GM12872 (cell line): ENCODE data around the gene RXRB.

Experiments
- CTCF ChIP-seq: IDR thresholded peaks from 3 replicates; pipeline ENCODE4 v1.5.1; 2011; ENCODE audit warnings: low read depth, mild to moderate bottlenecking, low read length, moderate library complexity; ENCODE audit not compliant: insufficient read depth

Gene RXRB

GRCh38 chr6:33216117-33216649 lies 15.7 kb upstream of the RXRB start:
- no peak for TF ChIP-seq CTCF

GRCh38 chr6:33215271-33216116 lies 15.0 kb upstream of the RXRB start:
- TF ChIP-seq CTCF = no peak

GRCh38 chr6:33213989-33214335 lies 13.5 kb upstream of the RXRB start:
- no peak for TF ChIP-seq CTCF

DNA sequence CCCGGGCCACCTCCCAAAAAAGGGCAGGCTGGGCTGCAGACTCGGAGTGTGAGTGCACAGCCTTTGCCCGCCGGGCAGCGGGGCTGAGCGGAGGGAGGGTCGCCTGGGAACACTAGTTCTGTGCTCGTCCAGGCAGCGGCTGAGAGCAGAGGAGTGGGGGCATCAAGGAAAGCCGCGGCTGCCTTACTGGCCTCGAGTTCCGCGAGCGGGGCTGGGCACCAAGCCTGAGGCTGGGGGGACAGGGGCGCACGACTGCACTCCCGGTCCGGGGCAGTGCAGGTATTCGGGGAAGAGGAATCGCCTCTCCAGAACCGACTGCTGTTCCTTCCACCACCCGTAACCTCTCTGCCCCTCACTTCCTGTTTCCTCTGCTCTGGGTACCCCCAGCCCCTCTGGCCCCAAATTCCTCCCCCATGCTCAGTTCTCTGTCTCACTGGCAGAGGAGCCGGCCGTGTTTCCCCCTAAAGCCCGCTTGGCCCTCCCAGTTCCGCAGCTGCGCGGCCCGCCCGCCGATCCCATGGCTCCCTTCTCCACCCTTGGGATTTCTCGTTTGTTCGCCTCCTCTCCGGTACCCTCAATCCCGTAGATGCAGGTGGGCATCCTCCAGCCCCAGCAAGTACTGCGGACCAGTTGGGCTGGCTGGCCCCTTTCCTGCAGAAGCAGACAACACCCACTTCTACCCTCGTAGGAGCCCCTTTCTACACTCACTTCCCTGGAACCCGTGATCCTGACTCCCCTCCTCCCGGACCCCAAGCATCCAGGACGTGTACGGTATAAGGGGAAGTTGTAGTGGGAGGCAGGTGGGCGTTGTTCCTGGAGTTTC lies 12.9 kb upstream of the RXRB start:
- no peak for TF ChIP-seq CTCF

GRCh38 chr6:33212857-33213165 lies 12.3 kb upstream of the RXRB start:
- TF ChIP-seq CTCF = no peak

DNA sequence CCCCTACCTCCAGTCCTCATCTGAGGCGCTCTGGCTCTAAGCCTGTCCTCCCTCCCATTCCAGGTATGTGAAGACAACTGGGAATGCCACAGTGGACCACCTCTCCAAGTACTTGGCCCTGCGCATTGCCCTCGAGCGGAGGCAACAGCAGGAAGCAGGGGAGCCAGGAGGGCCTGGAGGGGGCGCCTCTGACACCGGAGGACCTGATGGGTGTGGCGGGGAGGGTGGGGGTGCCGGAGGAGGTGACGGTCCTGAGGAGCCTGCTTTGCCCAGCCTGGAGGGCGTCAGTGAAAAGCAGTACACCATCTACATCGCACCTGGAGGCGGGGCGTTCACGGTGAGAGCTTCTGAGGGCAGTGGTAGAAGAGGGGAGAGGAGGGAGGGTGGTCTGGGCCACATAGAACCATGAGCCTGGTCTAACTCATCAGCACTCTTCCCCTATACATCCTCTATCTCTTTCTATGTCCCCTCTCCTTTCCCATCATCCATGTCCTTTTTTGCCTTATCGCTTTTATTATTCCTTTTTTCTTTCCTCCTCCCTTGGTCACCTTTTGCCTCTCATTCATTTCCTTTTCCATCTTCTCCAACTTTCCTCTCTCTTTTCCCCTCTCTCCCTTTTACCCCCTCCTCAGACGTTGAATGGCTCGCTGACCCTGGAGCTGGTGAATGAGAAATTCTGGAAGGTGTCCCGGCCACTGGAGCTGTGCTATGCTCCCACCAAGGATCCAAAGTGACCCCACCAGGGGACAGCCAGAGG lies 11.4 kb upstream of the RXRB start:
- no peak for TF ChIP-seq CTCF

DNA sequence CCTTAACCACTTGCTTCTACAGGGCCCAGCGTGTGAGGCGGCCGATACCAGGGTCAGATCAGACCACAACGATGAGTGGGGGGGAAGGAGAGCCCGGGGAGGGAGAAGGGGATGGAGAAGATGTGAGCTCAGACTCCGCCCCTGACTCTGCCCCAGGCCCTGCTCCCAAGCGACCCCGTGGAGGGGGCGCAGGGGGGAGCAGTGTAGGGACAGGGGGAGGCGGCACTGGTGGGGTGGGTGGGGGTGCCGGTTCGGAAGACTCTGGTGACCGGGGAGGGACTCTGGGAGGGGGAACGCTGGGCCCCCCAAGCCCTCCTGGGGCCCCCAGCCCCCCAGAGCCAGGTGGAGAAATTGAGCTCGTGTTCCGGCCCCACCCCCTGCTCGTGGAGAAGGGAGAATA lies 10.7 kb upstream of the RXRB start:
- no peak for TF ChIP-seq CTCF
